Colonic mucosa (tissue), 4 donors: ENCODE results near the gene KRI1. TPM values are rescaled to one million over a fixed set of nuclear protein-coding genes. Genes with fewer than 3 reads are reported as not detected.
"Not testable (repeated sequence)": the region's sequence is repeated elsewhere in the genome, so short reads cannot be mapped to it uniquely, and the experiment has no call there.

Source experiments
- DNase-seq: peaks from one replicate; pipeline ENCODE4 v3.0.0-alpha.2; 2020
- H3K27ac ChIP-seq: fragments of 200-600 bp; one replicate; pipeline ENCODE4 v1.8.0; 2021
- H3K27me3 ChIP-seq: fragments of 200-600 bp; one replicate; pipeline ENCODE4 v1.8.0; 2021
- H3K36me3 ChIP-seq: fragments of 200-600 bp; one replicate; pipeline ENCODE4 v1.8.0; 2021
- H3K4me1 ChIP-seq: fragments of 200-600 bp; one replicate; pipeline ENCODE4 v1.8.0; 2021; ENCODE audit warnings: mild to moderate bottlenecking
- H3K4me3 ChIP-seq: fragments of 200-600 bp; one replicate; pipeline ENCODE4 v1.8.0; 2021
- H3K9ac ChIP-seq, 2 donors: one replicate each; pipeline ENCODE4 v1.7.0; 2013; ENCODE audit warnings: control low read depth in 2 of 2, low read depth in 2 of 2, low read length in 2 of 2
- H3K9me3 ChIP-seq: fragments of 200-600 bp; one replicate; pipeline ENCODE4 v1.8.0; 2021
- CTCF ChIP-seq: fragments of 200-600 bp; IDR thresholded peaks from one replicate; pipeline ENCODE4 v1.8.0; 2022; ENCODE audit warnings: antibody characterized with exemption, mild to moderate bottlenecking
- intact Hi-C: fragments of 100-400 bp; cut with DNase I; formaldehyde crosslinking; loops from one replicate; pipeline ENCODE4 v1.14.1; 2022
- total RNA-seq, 2 donors: library from RNA; stranded (reverse); fragmentation: NEBNext Ultra II Directional in 1 of 2; extraction: Animal tissue kit (Norgen Biotek cat#: 25700) in 1 of 2; gene quantifications; one replicate each; pipeline ENCODE4 v1.2.1, GENCODE V29; 2021
- donor health status: healthy.
- donor health status: DM: no; HTN: no; CAD: no.
- donor health status: DM: no; HTN: no; CAD: no.

KRI1 gene
- total RNA-seq, 2 donors from 2014 or later: 11.0 to 27.2 TPM

- Histone ChIP-seq H3K9me3 (no peaks in the 10 kb centered on the region), H3K4me1 (peaks cover 5% of the 10 kb centered on the region), H3K27me3 (no peaks in the 10 kb centered on the region), H3K36me3 (peaks cover 7% of the 10 kb centered on the region), H3K9ac (no peak overlapping the region), H3K4me3 (no peak overlapping the region), H3K27ac (peak overlapping the region; percentile 17)
- no peak for TF ChIP-seq CTCF
- DNase-seq: peak; percentile 30
- intact Hi-C loops: no loop called here
These were observed 13.2 kb downstream of the KRI1 start for GRCh38 chr19:10552510-10553053.

DNA sequence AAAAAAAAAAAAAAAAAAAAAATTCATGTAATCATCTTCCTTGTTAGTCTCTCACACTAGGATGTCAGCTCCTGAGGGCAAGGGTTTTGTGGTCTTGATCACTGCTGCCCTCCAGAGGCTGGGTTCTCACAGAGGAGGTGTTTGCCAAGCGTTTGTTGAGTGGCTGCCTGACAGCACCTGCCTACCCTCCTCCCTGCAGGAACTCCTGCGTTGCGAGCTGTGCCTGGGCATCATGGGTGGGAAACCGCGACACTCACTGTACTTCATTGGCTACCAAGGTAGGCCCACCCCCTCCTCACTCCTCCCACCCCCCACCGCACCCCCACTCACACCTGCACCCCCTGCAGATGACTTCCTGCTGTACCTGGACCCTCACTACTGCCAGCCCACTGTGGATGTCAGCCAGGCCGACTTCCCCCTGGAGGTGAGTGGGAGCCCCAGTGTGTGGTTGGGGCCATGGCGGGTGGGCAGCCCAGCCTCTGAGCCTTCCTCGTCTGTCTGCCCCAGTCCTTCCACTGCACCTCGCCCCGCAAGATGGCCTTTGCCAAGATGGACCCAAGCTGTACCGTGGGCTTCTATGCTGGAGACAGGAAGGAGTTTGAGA is 14.0 kb downstream of the KRI1 start:
- peaks cover 5% of the 10 kb centered on the region for H3K4me1 ChIP-seq
- peaks cover 9% of the 10 kb centered on the region for H3K36me3 ChIP-seq
- no peaks in the 10 kb centered on the region for H3K9me3 ChIP-seq
- no peak overlapping the region for H3K27ac ChIP-seq
- H3K27me3 ChIP-seq: no peaks in the 10 kb centered on the region
- peak; percentile 46 for DNase-seq
- TF ChIP-seq CTCF: no peak
- intact Hi-C loops: no loop called here
- no peak overlapping the region for H3K4me3 ChIP-seq
- no peak overlapping the region for H3K9ac ChIP-seq

- intact Hi-C loops, H3K4me3 ChIP-seq, H3K9me3 ChIP-seq, H3K27me3 ChIP-seq, H3K27ac ChIP-seq, H3K4me1 ChIP-seq, H3K9ac ChIP-seq: not testable (repeated sequence)
- DNase-seq: peak; percentile 65
- H3K36me3 ChIP-seq: peaks cover 14% of the 10 kb centered on the region
These were observed 14.8 kb downstream of the KRI1 start for GRCh38 chr19:10551006-10551405.

- Histone ChIP-seq H3K4me3 (no peak overlapping the region), H3K9ac (peak overlapping the region in 1 of 2 donors; percentile 12), H3K27ac (no peak overlapping the region), H3K4me1 (peaks cover 5% of the 10 kb centered on the region), H3K9me3 (no peaks in the 10 kb centered on the region), H3K27me3 (no peaks in the 10 kb centered on the region), H3K36me3 (peaks cover 14% of the 10 kb centered on the region)
- TF ChIP-seq CTCF: no peak
- DNase-seq: no peak
- intact Hi-C loops: no loop called here
These were observed 15.5 kb downstream of the KRI1 start for GRCh38 chr19:10550336-10550735.

DNA sequence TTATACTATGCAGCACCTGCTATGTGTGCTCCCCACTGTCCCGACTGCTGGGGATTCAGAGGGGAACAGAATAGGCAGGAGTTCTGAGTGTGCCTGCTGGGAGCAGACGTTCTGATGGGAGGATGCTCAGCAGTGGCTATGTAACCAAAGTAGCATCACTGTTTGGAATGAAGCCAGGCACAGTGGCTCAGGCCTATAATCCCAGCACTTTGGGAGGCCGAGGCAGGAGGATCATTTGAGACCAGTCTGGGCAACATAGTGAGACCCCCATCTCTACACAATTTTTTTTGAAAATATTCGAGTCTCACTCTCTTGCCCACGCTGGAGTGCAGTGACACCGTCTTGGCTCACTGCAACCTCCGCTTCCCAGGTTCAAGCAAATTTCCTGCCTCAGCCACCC is 16.1 kb downstream of the KRI1 start:
- no peak for DNase-seq
- no peak overlapping the region for H3K4me3 ChIP-seq
- peaks cover 14% of the 10 kb centered on the region for H3K36me3 ChIP-seq
- no peak overlapping the region for H3K9ac ChIP-seq
- H3K27ac ChIP-seq: no peak overlapping the region
- H3K4me1 ChIP-seq: peaks cover 8% of the 10 kb centered on the region
- no peaks in the 10 kb centered on the region for H3K9me3 ChIP-seq
- no peaks in the 10 kb centered on the region for H3K27me3 ChIP-seq
- TF ChIP-seq CTCF: no peak
- intact Hi-C loops: no loop called here

GRCh38 chr19:10548746-10549276 is 17.0 kb downstream of the KRI1 start:
- Histone ChIP-seq H3K36me3 (peaks cover 14% of the 10 kb centered on the region), H3K4me3 (no peak overlapping the region), H3K9ac (no peak overlapping the region), H3K9me3 (no peaks in the 10 kb centered on the region), H3K27me3 (no peaks in the 10 kb centered on the region), H3K27ac (no peak overlapping the region), H3K4me1 (peaks cover 9% of the 10 kb centered on the region)
- TF ChIP-seq CTCF: no peak
- intact Hi-C loops: no loop called here
- no peak for DNase-seq
